Epithelial cell of esophagus (primary cell): ENCODE data around the gene AP2A1.

Experiments used
- DNase-seq: peaks from one replicate; pipeline ENCODE4 v3.0.0; 2010; ENCODE audit warnings: low read depth
- H3K4me3 ChIP-seq: 2 replicates; pipeline ENCODE4 v1.5.1; 2011; ENCODE audit warnings: mild to moderate bottlenecking, low read length, control low read depth
- TF ChIP-seq, protein P1 (sequence below): IDR thresholded peaks from 2 replicates; pipeline ENCODE4 v1.5.1; 2011; ENCODE audit warnings: low read depth, mild to moderate bottlenecking, low read length, control low read depth, inconsistent platforms; ENCODE audit not compliant: insufficient read depth; ENCODE audit errors: missing control alignments

The AP2A1 gene

DNA sequence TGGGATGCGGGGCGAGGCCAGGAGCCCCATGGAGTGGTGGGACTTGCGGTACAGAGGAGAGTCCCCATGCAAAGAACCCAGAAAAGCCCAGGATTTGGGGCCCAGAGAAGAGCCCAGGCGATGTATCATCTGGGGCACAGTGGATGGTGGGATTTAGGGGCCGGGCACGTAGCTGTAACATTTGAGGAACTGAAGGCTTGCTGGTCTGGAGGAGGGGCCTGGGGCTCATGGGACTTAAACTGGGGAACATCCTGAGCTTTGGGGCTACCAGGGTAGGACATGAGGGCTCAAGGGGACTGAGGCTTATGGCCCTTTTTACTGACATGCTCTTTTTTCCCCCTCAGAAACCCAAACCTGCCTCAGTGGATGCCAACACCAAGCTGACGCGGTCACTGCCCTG is 64.8 kb downstream of the AP2A1 start:
- H3K4me3 ChIP-seq, result no peak overlapping the region
- DNase-seq, result no peak
- TF ChIP-seq, protein P1, sequence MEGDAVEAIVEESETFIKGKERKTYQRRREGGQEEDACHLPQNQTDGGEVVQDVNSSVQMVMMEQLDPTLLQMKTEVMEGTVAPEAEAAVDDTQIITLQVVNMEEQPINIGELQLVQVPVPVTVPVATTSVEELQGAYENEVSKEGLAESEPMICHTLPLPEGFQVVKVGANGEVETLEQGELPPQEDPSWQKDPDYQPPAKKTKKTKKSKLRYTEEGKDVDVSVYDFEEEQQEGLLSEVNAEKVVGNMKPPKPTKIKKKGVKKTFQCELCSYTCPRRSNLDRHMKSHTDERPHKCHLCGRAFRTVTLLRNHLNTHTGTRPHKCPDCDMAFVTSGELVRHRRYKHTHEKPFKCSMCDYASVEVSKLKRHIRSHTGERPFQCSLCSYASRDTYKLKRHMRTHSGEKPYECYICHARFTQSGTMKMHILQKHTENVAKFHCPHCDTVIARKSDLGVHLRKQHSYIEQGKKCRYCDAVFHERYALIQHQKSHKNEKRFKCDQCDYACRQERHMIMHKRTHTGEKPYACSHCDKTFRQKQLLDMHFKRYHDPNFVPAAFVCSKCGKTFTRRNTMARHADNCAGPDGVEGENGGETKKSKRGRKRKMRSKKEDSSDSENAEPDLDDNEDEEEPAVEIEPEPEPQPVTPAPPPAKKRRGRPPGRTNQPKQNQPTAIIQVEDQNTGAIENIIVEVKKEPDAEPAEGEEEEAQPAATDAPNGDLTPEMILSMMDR, result no peak

DNA sequence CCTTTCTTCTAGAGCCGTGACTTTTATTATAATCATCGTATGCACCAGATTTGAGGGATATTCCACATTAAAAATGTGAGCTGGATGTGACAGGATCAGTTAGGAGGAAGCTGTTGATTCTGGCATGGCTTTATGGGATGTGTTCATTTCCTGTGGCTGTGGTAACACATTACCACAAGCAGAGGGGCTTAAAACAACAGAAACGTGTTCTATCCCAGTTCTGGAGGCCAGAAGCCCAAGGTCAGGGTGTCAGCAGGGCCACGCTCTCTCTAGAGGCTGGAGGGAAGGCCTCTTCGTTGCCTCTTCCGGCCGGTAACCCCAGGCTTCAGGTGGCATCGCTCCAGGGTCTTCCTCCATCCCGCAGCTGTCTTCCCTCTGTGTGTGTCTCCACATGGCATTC is 65.8 kb downstream of the AP2A1 start:
- TF ChIP-seq, protein P1, result no peak
- no peak for DNase-seq

DNA sequence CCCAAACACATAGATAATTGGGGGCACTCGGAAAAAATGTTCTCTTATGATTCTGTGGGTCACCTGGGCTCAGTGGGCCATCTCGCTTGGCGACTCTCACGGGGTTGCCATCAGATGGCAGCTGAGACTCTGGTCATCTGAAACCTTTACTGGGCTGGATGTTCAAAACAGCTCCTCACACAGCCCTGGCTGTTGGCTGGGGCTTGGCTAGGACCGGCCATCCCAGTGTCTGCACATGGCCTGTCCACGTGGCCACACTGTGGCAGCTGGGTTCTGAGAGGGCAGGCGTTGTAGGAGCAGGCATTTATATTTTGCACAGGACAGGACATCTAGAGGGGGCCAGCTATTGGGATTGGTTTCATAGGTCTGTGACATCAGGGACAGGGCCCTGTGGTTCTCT is 66.8 kb downstream of the AP2A1 start:
- TF ChIP-seq, protein P1, result no peak
- DNase-seq, result no peak
- no peak overlapping the region for H3K4me3 ChIP-seq

More for the DNA sequence above, 65.8 kb downstream of the AP2A1 start:
- H3K4me3 ChIP-seq, result no peak overlapping the region

DNA sequence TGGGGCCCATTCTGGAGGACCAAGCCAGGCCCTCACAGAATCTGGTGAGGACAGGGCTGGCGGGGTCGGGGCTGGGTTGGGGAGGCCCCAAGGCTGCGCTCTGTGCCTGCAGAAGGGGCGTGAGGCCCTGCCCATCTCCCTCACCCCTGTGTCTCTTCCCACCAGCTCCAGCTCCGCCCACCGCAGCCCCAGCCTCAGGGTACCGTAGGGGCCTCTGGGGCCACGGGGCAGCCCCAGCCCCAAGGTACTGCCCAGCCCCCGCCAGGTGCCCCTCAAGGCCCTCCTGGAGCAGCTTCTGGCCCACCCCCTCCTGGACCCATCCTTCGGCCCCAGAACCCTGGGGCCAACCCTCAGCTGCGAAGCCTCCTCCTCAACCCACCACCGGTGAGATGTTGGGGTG is 68.8 kb downstream of the AP2A1 start:
- H3K4me3 ChIP-seq, result no peak overlapping the region
- no peak for DNase-seq
- TF ChIP-seq, protein P1, result no peak

DNA sequence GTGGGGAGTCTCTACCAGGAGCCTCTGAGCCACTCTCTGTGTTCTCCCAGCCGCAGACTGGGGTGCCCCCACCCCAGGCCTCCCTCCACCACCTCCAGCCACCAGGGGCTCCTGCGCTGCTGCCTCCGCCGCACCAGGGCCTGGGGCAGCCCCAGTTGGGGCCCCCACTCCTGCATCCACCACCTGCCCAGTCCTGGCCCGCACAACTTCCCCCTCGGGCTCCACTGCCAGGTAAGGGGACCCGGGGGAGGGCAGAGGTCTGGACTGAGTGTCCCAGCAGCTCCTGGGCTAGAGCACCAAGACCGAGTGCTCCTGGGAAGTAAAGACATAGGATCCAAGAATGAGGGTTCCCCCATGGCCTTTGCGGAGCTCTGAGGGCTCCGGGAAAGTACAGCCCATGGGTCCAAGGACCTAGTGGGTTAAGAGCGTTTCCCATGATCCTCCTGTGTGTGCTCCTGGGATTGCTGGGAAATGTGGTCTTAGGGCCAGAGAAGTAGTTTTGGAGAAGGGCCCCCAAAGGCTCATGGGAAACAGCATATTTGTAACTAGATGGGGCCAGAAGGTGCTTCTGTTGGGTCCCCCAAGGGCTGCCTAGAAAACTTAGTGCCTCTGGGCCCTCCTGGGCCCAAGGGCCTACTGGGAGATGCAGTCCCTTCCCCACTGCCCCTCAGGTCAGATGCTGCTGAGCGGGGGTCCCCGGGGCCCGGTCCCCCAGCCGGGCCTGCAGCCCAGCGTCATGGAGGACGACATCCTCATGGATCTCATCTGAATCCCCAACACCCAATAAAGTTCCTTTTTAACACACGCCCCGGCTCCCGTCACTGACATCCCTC is 69.6 kb downstream of the AP2A1 start:
- TF ChIP-seq, protein P1, result no peak
- H3K4me3 ChIP-seq, result no peak overlapping the region
- no peak for DNase-seq

DNA sequence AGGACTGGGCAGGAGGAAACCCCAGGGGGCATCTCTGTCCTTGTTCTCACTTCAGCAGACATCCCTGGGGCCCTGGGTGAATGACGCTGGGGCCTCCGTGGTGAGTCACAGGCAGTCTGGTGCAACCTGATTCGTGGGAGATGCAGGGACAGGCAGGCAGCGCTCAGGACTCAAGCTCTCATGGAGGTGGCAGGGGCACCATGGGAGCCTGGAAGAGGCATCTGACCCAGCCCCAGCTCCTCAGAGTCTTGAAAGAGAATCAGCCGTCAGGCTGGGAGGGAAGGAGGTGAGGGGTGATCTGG is 70.2 kb downstream of the AP2A1 start:
- H3K4me3 ChIP-seq, result no peak overlapping the region
- TF ChIP-seq, protein P1, result no peak
- peak; percentile 43 for DNase-seq

DNA sequence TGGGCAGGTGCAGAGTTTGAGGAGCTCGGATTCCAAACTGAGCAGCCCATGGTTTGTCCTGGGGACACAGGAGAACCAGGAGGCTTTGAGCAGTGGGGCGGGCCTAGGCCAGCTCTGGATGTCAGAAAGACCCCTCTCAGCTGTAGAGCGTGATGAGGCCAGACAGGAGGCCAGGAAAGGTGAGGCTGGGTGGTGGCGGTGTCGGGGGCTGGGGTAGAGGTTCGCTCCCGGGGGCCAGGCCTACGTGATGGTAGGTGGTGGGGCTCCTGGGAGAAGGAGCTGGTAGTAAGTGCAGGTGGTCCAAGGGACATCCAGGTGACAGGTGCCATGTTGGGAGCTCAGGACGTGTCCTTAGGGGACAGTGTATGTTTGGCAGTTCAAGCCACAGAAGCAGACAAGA is 70.6 kb downstream of the AP2A1 start:
- H3K4me3 ChIP-seq, result no peak overlapping the region
- TF ChIP-seq, protein P1, result no peak
- DNase-seq, result no peak
